Fibroblast of pulmonary artery (primary cell): ENCODE results near the gene GID8.

Experiments
- DNase-seq: peaks from one replicate; pipeline ENCODE4 v3.0.0-alpha.2; 2010; ENCODE audit warnings: low read depth
- H3K4me3 ChIP-seq: replicated peaks from 2 replicates; pipeline ENCODE4 v1.5.1; 2011; ENCODE audit warnings: low read depth, mild to moderate bottlenecking, control low read depth, low read length, moderate library complexity
- CTCF ChIP-seq: IDR thresholded peaks from 2 replicates; pipeline ENCODE4 v1.5.1; 2011; ENCODE audit warnings: mild to moderate bottlenecking, control low read depth, low read length, inconsistent platforms; ENCODE audit errors: missing control alignments

The GID8 gene

GRCh38 chr20:62995481-62995880 lies 57.5 kb downstream of the GID8 start:
- DNase-seq, result no peak
- TF ChIP-seq CTCF, result no peak
- H3K4me3 ChIP-seq, result no peak overlapping the region

DNA sequence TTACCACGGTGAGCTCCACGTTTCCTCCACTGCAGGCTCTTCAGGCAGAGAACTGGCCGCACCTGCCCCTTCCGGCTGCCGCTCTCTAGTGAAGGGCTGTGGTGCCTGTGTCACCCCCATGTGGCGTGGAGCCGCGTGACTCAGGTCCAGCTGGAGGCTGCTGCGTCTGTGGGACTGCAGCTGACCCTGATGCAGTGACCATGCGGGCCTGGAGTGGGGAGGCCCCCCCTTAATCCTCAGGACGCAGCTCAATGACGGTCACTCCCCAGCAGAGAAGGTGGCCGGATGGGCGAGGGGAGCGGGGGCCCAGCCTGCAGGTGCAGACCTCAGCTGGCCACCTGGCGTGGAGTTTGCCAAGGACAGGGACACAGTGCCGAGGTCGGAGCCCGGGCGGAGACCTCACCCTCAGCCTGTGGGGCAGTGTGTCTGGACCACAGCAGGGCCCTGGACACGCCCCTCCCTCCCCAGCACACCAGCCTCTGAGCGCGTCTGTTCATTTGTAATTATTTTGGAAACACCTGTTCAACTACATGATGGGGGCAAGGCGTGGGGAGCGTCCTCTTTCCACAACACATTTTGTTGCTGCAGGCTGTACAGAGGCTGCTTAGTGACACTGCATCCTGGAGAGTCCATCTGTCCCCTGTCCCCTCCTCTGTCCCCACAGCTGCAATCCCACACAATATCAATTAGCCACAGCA lies 58.1 kb downstream of the GID8 start:
- DNase-seq, result no peak
- H3K4me3 ChIP-seq, result no peak overlapping the region
- no peak for TF ChIP-seq CTCF

DNA sequence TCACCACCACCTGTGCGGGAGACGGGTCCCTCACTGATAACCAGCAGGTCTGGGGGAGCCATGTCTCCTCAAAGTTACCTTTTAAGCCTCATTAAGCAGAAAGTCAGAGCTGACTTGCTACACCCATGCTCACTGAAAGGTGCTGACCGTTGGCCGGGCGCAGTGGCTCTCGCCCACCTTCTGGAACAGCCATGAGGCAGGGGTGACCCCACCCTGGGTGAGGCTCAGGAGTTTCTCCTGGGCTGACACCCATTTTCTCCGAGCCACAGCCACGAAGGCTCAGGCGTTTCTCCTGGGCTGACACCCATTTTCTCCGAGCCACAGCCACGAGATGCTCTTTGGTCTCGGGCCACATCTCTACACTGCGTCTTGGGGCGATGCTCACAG lies 58.6 kb downstream of the GID8 start:
- no peak for DNase-seq
- no peak overlapping the region for H3K4me3 ChIP-seq
- TF ChIP-seq CTCF, result no peak

DNA sequence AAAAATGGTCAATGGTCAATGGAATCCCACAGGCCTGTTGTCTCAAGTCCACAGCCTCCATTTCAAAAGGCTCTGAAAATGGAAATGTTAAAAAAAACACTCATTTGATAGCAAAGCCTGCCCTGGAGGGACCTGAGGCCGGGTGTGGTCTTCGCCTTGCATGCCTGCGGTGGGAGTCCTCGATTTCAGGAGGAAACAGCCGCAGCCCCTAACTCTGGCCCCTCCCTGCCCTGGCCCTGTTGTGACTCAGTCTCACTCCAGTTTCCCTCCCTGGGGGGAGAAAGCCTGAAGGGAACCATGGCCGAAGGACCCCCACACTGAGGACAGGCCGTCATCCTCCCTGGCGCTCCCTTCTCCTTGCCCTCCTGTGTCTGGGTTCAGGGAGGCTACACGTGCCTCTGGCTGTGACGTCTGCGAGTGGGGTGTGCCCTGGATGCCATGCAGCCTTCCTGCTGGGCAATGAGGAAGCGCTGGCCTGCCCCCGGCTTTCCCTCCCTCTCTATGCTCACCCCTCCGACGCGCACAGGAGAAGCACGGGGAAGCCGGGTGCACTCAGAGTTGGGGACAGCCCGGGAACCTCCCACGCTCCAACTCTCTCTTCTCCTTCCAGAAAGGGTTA lies 59.6 kb downstream of the GID8 start:
- H3K4me3 ChIP-seq, result no peak overlapping the region
- no peak for TF ChIP-seq CTCF
- no peak for DNase-seq
